ENCODE results near the gene DEPP1. TPM values are rescaled to one million over a fixed set of nuclear protein-coding genes. Genes with fewer than 3 reads are reported as not detected.

Gene DEPP1
- polyA plus RNA-seq, 1 donor = 13.4 TPM

DNA sequence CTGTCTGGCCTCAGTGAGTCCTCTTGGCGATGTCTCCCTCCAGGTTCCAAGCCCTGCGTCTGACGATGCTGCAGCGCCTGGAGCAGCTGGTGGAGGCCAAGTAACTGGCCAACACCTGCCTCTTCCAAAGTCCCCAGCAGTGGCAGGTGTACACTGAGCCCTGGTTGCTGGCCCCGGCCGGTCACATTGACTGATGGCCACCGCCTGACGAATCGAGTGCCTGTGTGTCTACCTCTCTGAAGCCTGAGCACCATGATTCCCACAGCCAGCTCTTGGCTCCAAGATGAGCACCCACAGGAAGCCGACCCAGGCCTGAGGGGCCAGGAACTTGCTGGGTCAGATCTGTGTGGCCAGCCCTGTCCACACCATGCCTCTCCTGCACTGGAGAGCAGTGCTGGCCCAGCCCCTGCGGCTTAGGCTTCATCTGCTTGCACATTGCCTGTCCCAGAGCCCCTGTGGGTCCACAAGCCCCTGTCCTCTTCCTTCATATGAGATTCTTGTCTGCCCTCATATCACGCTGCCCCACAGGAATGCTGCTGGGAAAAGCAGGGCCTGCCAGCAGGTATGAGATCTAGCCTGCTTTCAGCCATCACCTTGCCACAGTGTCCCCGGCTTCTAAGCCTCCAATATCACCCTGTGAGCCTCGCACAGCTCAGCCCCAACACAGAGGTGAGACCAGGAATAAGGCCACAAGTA is 14.8 kb upstream of the DEPP1 start:
- Histone ChIP-seq H3K9me3 (ENCODE audit: control insufficient read depth, low read depth, low read length) (no peaks in the 10 kb centered on the region), H3K36me3 (ENCODE audit: control insufficient read depth, insufficient read depth, low read length) (peaks cover 12% of the 10 kb centered on the region), H3K27me3 (ENCODE audit: control insufficient read depth, insufficient read depth, low read length) (no peaks in the 10 kb centered on the region), H3K4me1 (ENCODE audit: control insufficient read depth, insufficient read depth, low read length) (no peaks in the 10 kb centered on the region), H3K4me3 (ENCODE audit: low read length) (no peak overlapping the region), H3K27ac (ENCODE audit: low read length) (no peak overlapping the region)
- no CpG with 5 or more reads among the region's 14 CpGs for WGBS (ENCODE audit: insufficient coverage, low lambda C conversion rate)
- no peak for DNase-seq

DNA sequence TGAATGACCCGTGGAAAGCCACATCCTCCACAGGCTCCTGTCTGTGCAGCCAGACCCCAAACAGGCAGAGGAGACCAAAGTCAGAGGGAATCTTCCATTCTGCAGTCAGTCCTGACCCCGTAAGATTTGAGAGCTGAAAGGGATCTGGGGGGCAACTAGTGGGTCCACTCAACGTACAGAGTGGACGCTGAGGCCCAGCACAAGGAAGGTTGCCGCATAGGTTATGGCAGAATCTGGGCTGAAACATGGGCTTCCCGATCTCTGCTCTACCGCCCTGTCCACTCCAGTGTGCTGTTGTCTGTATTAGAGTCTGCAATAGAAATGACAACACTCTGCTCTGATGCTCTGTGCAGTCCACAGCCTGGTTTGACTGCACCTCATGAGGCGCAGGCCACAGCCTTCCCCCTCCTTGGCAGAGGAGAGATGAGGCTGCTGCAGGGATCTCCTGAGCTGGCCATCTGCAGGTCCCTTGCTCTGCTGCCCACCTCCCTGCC is 14.2 kb upstream of the DEPP1 start:
- no peak overlapping the region for H3K4me3 ChIP-seq (ENCODE audit: low read length)
- H3K27me3 ChIP-seq (ENCODE audit: control insufficient read depth, insufficient read depth, low read length) = no peaks in the 10 kb centered on the region
- peaks cover 12% of the 10 kb centered on the region for H3K36me3 ChIP-seq (ENCODE audit: control insufficient read depth, insufficient read depth, low read length)
- H3K9me3 ChIP-seq (ENCODE audit: control insufficient read depth, low read depth, low read length) = no peaks in the 10 kb centered on the region
- H3K4me1 ChIP-seq (ENCODE audit: control insufficient read depth, insufficient read depth, low read length) = no peaks in the 10 kb centered on the region
- no CpG with 5 or more reads among the region's 8 CpGs for WGBS (ENCODE audit: insufficient coverage, low lambda C conversion rate)
- no peak overlapping the region for H3K27ac ChIP-seq (ENCODE audit: low read length)
- DNase-seq = no peak

DNA sequence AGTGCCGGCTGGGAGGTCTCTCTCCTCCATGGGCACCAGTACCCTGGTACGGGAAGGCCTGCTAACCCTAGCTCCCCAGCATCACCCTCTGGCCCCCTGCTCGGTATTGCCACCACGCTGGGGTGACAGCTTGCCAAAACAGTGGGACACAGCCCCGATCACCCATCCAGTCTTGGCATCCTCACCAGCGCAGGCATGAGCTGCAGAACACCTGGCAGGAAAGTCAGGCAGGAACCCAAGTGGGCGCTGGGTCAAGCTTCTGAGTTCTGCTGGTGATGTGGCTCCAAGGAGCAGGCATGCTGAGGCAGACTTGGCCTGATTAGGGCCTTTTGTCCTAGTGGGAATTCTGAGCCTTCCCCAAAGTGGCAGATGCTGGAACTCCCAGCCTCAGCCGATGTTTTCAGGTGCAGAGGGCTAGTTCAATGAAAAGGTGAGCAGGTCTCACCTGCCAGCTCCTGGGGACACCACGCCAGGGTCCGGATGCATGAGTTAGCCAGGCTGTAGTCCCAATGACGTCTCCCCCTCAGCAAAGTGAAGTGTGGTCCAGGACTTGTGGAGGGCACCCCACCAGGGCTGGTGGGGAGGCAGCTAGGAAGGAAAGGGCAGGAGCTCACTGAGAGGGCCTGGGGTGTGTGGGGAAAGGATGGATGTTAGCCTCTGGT is 13.6 kb upstream of the DEPP1 start:
- Histone ChIP-seq H3K27me3 (ENCODE audit: control insufficient read depth, insufficient read depth, low read length) (no peaks in the 10 kb centered on the region), H3K9me3 (ENCODE audit: control insufficient read depth, low read depth, low read length) (no peaks in the 10 kb centered on the region), H3K36me3 (ENCODE audit: control insufficient read depth, insufficient read depth, low read length) (peaks cover 12% of the 10 kb centered on the region), H3K4me1 (ENCODE audit: control insufficient read depth, insufficient read depth, low read length) (no peaks in the 10 kb centered on the region), H3K4me3 (ENCODE audit: low read length) (no peak overlapping the region), H3K27ac (ENCODE audit: low read length) (no peak overlapping the region)
- DNase-seq = no peak
- no CpG with 5 or more reads among the region's 11 CpGs for WGBS (ENCODE audit: insufficient coverage, low lambda C conversion rate)

DNA sequence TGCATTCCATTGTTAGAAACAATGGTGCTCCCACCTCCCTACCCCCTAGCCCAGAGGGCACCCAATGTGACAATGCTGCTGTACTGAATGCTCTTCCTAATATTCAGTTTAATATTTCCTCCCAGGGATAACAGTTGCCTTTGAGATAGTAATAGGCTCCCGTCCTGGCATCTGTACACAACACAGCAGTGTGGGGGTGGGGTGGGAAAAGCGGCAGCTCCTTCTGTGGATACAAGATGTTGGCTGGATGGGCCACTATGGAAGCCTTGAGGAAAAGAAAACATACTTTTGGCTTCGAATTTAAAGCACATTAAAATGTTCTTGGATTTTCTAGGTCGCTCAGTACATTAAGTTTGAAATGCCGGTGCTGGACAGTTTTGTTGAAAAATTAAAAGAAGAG is 13.0 kb upstream of the DEPP1 start:
- H3K4me3 ChIP-seq (ENCODE audit: low read length) = no peak overlapping the region
- no peak for DNase-seq
- no peaks in the 10 kb centered on the region for H3K4me1 ChIP-seq (ENCODE audit: control insufficient read depth, insufficient read depth, low read length)
- no peak overlapping the region for H3K27ac ChIP-seq (ENCODE audit: low read length)
- H3K27me3 ChIP-seq (ENCODE audit: control insufficient read depth, insufficient read depth, low read length) = no peaks in the 10 kb centered on the region
- H3K9me3 ChIP-seq (ENCODE audit: control insufficient read depth, low read depth, low read length) = no peaks in the 10 kb centered on the region
- peaks cover 12% of the 10 kb centered on the region for H3K36me3 ChIP-seq (ENCODE audit: control insufficient read depth, insufficient read depth, low read length)
- WGBS (ENCODE audit: insufficient coverage, low lambda C conversion rate) = 91% methylated on average over 3 of the region's 5 CpGs

DNA sequence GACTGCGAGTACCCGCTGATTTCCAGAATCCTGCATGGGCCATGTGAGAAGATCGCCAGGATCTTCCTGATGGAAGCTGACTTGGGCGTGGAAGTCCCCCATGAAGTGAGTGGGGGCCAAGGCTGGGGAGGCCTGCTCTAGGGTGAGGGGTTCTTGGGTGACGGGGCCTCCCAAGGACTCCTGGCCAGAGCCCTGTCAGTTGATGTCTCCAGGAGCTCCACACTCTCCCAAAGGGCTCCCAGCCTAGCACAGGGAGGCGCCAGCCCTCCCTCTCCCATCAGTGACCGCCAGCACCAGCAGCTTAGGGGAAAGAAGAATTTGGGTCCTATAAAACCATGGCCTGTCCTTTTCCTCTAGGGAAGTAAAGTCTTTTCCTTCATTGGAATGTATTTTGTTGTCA is 12.4 kb upstream of the DEPP1 start:
- WGBS (ENCODE audit: insufficient coverage, low lambda C conversion rate) = no CpG with 5 or more reads among the region's 7 CpGs
- Histone ChIP-seq H3K36me3 (ENCODE audit: control insufficient read depth, insufficient read depth, low read length) (peaks cover 12% of the 10 kb centered on the region), H3K27ac (ENCODE audit: low read length) (no peak overlapping the region), H3K4me3 (ENCODE audit: low read length) (no peak overlapping the region), H3K4me1 (ENCODE audit: control insufficient read depth, insufficient read depth, low read length) (no peaks in the 10 kb centered on the region), H3K9me3 (ENCODE audit: control insufficient read depth, low read depth, low read length) (no peaks in the 10 kb centered on the region), H3K27me3 (ENCODE audit: control insufficient read depth, insufficient read depth, low read length) (no peaks in the 10 kb centered on the region)
- no peak for DNase-seq

DNA sequence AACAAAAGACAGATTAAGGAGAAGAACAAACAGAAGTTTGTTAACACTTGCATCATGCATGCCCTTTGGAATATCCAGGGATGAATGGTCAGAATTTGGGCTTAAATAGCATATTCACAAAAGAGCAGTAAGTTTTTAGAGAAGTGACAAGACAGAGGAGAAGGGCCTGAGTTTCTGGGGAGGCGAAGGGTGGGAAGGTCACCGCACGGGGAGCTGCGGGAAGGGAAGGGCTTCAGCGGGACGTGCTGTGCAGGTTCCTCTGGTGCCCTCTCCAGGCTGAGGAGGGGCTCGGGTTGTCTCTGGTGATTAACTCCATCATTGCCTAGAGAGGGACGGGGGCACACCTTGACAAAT is 11.7 kb upstream of the DEPP1 start:
- Histone ChIP-seq H3K36me3 (ENCODE audit: control insufficient read depth, insufficient read depth, low read length) (peaks cover 12% of the 10 kb centered on the region), H3K4me3 (ENCODE audit: low read length) (no peak overlapping the region), H3K27ac (ENCODE audit: low read length) (no peak overlapping the region), H3K27me3 (ENCODE audit: control insufficient read depth, insufficient read depth, low read length) (no peaks in the 10 kb centered on the region), H3K9me3 (ENCODE audit: control insufficient read depth, low read depth, low read length) (no peaks in the 10 kb centered on the region), H3K4me1 (ENCODE audit: control insufficient read depth, insufficient read depth, low read length) (no peaks in the 10 kb centered on the region)
- DNase-seq = no peak
- WGBS (ENCODE audit: insufficient coverage, low lambda C conversion rate) = no CpG with 5 or more reads among the region's 8 CpGs

DNA sequence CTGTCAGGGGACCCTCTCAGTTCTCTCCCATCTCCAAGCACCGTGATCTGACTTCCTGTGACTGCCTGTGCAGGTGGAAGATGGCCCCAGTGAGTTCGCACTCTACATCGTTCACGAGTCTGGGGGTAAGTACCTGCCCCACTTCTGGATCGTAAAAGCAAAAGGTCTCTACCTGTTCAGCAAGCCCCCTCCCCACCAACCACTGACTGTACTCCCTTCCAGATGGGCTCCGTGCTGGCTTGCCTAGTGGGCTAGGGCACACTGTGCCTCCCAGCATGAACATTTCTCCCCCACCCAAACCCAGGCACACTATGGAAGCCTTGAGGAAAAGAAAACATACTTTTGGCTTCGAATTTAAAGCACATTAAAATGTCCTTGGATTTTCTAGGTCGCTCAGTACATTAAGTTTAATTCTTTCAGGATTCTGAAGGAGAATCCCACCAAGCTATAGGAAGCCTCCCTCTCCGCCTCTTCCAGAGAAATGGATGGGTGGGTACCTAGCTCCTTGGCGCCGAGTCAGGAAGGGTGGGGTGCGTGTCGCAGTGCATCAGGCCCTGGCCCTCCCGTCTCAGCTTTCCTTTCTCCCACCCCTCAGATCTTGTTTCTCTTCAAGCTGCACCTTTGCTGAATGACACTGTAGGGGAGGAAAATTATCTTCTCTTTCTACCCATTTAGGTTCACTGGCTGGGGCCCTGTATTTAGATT is 11.1 kb upstream of the DEPP1 start:
- Histone ChIP-seq H3K4me1 (ENCODE audit: control insufficient read depth, insufficient read depth, low read length) (no peaks in the 10 kb centered on the region), H3K9me3 (ENCODE audit: control insufficient read depth, low read depth, low read length) (no peaks in the 10 kb centered on the region), H3K27ac (ENCODE audit: low read length) (no peak overlapping the region), H3K36me3 (ENCODE audit: control insufficient read depth, insufficient read depth, low read length) (peaks cover 12% of the 10 kb centered on the region), H3K4me3 (ENCODE audit: low read length) (no peak overlapping the region), H3K27me3 (ENCODE audit: control insufficient read depth, insufficient read depth, low read length) (no peaks in the 10 kb centered on the region)
- no peak for DNase-seq
- 100% methylated on average over 1 of the region's 14 CpGs for WGBS (ENCODE audit: insufficient coverage, low lambda C conversion rate)

DNA sequence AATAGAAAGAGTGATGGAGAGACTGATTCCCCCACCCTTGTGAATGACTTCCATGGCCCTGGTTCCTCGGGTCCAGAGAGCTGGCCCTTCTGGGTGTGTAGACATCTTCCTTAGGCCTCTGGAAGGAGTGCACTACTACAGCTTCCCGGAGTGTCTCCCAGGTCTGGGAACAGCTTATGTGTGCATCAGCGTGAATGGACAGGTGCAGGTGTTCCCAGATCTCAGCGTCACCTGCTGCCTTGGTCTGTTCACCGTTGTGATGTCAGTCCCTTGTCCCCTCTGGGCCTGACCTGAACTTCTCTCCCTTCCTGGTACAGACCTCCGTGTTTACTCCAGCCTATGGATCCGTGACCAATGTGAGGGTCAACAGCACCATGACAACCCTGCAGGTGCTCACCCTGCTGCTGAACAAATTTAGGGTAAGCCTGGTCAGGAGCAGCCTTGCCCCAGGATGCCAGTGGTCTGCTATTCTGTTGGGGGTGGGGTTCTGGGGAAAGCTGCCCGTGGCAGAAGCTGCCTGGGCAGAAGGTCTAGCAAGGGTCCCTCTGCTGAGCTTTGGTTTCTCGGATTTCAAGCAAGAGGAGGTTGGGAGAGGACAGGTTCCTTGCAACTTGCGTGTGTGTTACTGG is 10.5 kb upstream of the DEPP1 start:
- H3K36me3 ChIP-seq (ENCODE audit: control insufficient read depth, insufficient read depth, low read length) = peaks cover 15% of the 10 kb centered on the region
- no peaks in the 10 kb centered on the region for H3K4me1 ChIP-seq (ENCODE audit: control insufficient read depth, insufficient read depth, low read length)
- H3K4me3 ChIP-seq (ENCODE audit: low read length) = no peak overlapping the region
- no CpG with 5 or more reads among the region's 10 CpGs for WGBS (ENCODE audit: insufficient coverage, low lambda C conversion rate)
- no peaks in the 10 kb centered on the region for H3K9me3 ChIP-seq (ENCODE audit: control insufficient read depth, low read depth, low read length)
- no peaks in the 10 kb centered on the region for H3K27me3 ChIP-seq (ENCODE audit: control insufficient read depth, insufficient read depth, low read length)
- no peak for DNase-seq
- no peak overlapping the region for H3K27ac ChIP-seq (ENCODE audit: low read length)

DNA sequence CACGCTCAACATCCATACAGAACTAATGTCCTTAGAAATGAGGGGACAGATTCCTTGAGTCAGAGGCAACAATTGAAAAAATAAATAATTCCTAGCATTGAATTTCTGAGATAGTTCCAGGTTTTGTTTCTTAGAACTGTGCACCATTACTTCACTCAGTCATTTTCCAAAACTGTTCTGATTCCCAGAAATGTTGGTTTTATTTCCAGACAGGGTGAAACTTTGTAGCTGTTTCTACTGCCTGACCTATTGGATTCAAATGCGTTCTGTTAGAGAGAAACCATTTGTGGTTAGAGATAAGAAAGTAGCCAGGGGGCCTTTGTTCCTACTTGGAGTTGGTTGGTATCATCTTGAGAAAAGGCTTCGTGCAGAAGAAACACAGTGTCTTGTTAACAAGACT is 8.1 kb upstream of the DEPP1 start:
- WGBS (ENCODE audit: insufficient coverage, low lambda C conversion rate) = no CpG with 5 or more reads among the region's 3 CpGs
- H3K36me3 ChIP-seq (ENCODE audit: control insufficient read depth, insufficient read depth, low read length) = peaks cover 3% of the 10 kb centered on the region
- H3K27ac ChIP-seq (ENCODE audit: low read length) = no peak overlapping the region
- no peak overlapping the region for H3K4me3 ChIP-seq (ENCODE audit: low read length)
- no peak for DNase-seq
- no peaks in the 10 kb centered on the region for H3K9me3 ChIP-seq (ENCODE audit: control insufficient read depth, low read depth, low read length)
- no peaks in the 10 kb centered on the region for H3K27me3 ChIP-seq (ENCODE audit: control insufficient read depth, insufficient read depth, low read length)
- peaks cover under 1% of the 10 kb centered on the region for H3K4me1 ChIP-seq (ENCODE audit: control insufficient read depth, insufficient read depth, low read length)

DNA sequence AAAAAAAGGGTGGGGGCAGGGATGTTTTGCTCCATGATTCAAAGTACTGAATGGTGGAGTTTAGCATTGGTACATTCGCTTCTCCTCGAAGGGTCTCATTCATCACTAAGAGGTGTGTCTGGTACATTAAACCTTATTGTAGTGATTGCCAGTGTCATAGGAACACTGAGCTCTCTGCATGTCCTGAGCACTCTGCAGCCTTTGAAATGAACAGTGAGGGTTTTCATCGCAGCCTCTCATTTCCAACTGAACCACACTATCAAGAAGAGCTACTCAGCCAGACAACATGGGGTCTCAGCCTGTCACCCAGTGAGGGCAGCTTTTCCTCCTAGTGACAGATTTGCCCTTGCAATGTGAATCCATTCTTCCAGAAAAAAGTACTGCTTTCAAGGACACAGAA is 7.6 kb upstream of the DEPP1 start:
- Histone ChIP-seq H3K4me1 (ENCODE audit: control insufficient read depth, insufficient read depth, low read length) (peaks cover 5% of the 10 kb centered on the region), H3K27me3 (ENCODE audit: control insufficient read depth, insufficient read depth, low read length) (no peaks in the 10 kb centered on the region), H3K36me3 (ENCODE audit: control insufficient read depth, insufficient read depth, low read length) (peaks cover 3% of the 10 kb centered on the region), H3K4me3 (ENCODE audit: low read length) (no peak overlapping the region), H3K9me3 (ENCODE audit: control insufficient read depth, low read depth, low read length) (no peaks in the 10 kb centered on the region), H3K27ac (ENCODE audit: low read length) (no peak overlapping the region)
- no CpG with 5 or more reads among the region's 3 CpGs for WGBS (ENCODE audit: insufficient coverage, low lambda C conversion rate)
- no peak for DNase-seq
